Activated T-cell treated with anti-CD3 and anti-CD28 coated beads, Interleukin-2, amount 50 U/mL, for 24 hours (primary cell): ENCODE results near the gene STK32C.
"Not testable (repeated sequence)": the region's sequence is repeated elsewhere in the genome, so short reads cannot be mapped to it uniquely, and the experiment has no call there.

Experiments
- DNase-seq: peaks from one replicate; pipeline ENCODE4 v3.0.0-alpha.2; 2020
- H3K27ac Mint-ChIP-seq: 2 replicates; pipeline ENCODE4 v1.8.0; 2020; ENCODE audit warnings: mild to moderate bottlenecking, mixed read lengths
- H3K27me3 Mint-ChIP-seq: 2 replicates; pipeline ENCODE4 v1.8.0; 2020; ENCODE audit warnings: mixed read lengths
- H3K36me3 Mint-ChIP-seq: 2 replicates; pipeline ENCODE4 v1.8.0; 2020; ENCODE audit warnings: low read depth, mixed read lengths
- H3K4me1 Mint-ChIP-seq: 2 replicates; pipeline ENCODE4 v1.8.0; 2020; ENCODE audit warnings: low read depth, mixed read lengths
- H3K4me3 Mint-ChIP-seq: 2 replicates; pipeline ENCODE4 v1.8.0; 2020; ENCODE audit warnings: mild to moderate bottlenecking, moderate library complexity, mixed read lengths
- H3K9me3 Mint-ChIP-seq: 2 replicates; pipeline ENCODE4 v1.8.0; 2020; ENCODE audit warnings: mixed read lengths

The STK32C gene

DNA sequence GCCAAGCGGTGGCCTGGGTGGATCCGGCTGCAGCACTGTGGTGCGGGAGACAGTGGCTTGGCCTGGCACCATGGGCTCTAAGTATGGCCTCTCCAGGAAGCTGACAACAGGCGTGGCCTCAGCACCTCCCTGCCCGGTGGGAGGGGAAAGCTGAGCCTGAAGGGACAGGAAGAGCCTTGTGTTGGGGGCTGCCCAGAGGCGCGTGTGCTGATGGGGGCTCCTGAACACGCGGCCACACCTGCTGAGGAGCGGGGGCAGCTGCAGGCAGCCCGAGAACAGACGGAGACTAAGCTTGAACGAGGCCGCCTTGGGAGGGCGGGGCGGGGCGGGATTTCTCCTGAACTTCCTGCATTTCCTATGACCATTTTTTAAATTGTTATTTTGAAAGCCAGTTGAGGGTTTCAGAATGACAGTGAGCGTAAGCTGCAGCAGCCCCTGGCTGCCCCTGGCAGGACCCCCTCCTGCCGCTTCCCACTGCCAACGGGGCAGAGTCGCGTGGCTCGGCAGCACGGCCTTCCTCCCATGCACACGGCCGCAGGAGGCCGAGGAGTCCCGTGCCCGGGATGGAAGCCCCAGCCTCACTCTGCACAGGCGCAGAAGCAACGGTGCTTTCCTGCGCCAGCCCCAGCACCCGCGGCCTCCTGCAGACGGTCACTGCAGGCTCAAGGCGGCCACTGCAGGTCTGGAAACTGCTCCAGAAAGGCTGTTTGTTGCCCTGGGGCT is 77.8 kb downstream of the STK32C start:
- no peaks in the 10 kb centered on the region for H3K9me3 Mint-ChIP-seq
- H3K4me3 Mint-ChIP-seq, result peak overlapping the region; percentile 51
- H3K4me1 Mint-ChIP-seq, result peaks cover 22% of the 10 kb centered on the region
- peak overlapping the region; percentile 87 for H3K27ac Mint-ChIP-seq
- no peaks in the 10 kb centered on the region for H3K27me3 Mint-ChIP-seq
- peak; percentile 55 for DNase-seq
- H3K36me3 Mint-ChIP-seq, result no peaks in the 10 kb centered on the region

DNA sequence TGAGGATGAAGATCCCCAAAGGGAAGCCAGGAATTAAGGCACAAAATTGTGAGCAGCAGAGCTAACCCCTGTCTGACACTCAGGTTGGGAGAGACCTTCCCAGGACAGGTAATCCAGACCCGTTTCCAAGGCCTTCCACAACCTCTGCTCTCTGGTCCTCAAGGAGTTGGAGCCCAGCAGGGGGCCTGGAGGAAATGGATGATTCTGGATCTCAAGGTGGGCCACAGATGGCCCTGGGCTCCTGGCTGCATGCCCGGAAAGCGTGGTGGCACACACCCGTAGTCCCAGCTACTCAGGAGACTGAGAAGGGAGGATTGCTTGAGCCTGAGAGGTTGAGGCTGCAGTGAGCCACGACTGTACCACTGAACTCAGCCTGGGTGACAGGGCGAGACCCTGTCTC is 78.7 kb downstream of the STK32C start:
- no peak for DNase-seq
- no peak overlapping the region for H3K4me3 Mint-ChIP-seq
- peaks cover 22% of the 10 kb centered on the region for H3K4me1 Mint-ChIP-seq
- H3K36me3 Mint-ChIP-seq, result no peaks in the 10 kb centered on the region
- no peaks in the 10 kb centered on the region for H3K9me3 Mint-ChIP-seq
- H3K27ac Mint-ChIP-seq, result peak overlapping the region; percentile 87
- H3K27me3 Mint-ChIP-seq, result no peaks in the 10 kb centered on the region

DNA sequence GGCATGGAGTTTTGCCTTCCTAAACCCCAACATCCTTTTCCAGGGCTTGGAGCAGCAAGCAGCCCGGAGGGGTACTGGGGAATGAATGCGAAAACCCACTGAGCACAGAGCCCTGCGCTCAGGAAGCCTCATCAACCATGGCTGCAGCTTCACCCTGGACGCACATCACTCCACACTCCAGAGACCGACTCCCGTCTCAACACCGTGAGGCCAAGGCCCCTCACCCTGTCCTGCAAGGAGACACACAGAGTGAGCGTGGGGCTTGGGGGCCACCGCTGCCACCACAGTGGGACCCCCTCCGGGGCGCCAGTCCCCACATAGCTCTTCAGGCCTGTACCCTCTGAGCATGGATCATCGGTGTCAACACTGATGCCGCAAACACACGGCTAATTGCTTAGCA is 79.1 kb downstream of the STK32C start:
- Mint-ChIP-seq H3K36me3 (no peaks in the 10 kb centered on the region), H3K9me3 (no peaks in the 10 kb centered on the region), H3K4me1 (peaks cover 22% of the 10 kb centered on the region), H3K27me3 (no peaks in the 10 kb centered on the region), H3K4me3 (no peak overlapping the region), H3K27ac (no peak overlapping the region)
- DNase-seq, result no peak

DNA sequence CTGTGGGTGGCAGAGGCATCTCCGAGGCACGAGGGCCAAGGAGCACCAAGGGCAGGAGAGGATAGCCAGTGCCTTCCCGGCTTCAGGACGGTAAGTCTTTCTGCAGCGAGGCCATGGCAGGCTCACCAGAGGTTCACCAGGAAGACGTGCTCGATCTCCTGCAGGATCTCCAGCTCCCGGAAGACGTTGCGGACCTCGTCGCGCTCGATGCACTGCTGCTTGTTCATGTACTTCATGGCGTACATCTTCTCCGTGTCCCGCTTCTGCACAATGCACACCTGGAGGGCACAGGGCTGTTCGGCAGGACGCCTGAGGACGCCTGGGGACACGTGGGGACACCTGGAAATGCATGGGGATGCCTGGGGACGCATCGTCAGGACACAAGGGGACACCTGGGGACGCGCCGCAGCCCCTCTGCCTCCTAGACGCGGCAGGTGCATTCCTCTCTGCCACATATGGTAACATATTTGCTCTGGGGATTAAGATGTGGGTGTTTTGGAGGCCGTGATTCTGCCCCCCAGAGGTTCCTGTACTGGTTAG is 79.8 kb downstream of the STK32C start:
- Mint-ChIP-seq H3K4me3 (no peak overlapping the region), H3K27me3 (no peaks in the 10 kb centered on the region), H3K36me3 (no peaks in the 10 kb centered on the region), H3K27ac (no peak overlapping the region), H3K4me1 (peaks cover 22% of the 10 kb centered on the region), H3K9me3 (no peaks in the 10 kb centered on the region)
- DNase-seq, result no peak

DNA sequence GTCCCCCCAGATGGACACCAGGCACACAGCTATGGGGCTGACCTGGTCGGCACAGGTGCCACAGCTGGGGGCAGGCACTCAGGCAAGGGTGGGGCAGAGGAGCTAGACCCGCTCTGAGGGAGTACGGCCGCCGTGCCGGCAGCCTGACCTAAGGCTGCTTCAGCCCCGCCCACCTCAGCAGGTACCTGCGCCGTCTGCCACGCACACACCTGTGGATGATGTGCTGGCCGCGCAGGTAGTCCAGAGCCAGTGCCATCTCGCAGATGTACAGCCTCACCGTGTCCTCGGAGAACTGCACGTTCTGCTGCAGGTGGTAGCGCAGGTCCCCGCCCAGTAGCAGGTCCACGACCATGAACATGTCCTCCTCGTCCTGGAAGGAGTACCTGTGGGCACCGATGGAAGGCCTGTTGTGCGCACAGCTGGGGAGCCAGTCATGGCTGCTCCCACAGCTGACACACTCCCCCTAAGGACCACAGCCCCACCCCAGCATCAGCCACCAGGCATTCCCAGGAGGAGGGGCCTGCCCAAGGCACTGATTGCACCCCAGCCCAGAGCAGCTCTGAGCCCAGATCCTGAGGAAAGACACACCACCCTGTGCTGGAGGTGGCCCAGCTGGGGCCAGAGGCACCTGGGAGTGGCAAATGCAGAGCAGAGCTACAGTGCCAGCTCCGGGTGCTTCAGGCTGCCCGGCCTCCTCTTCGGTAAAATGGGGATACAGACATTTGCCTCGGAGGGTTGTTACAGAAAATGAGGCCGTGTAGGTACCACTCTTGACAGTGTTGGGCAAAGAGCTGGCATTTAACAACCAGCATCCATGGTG is 81.0 kb downstream of the STK32C start:
- Mint-ChIP-seq H3K27ac (no peak overlapping the region), H3K4me3 (no peak overlapping the region), H3K9me3 (no peaks in the 10 kb centered on the region)

DNA sequence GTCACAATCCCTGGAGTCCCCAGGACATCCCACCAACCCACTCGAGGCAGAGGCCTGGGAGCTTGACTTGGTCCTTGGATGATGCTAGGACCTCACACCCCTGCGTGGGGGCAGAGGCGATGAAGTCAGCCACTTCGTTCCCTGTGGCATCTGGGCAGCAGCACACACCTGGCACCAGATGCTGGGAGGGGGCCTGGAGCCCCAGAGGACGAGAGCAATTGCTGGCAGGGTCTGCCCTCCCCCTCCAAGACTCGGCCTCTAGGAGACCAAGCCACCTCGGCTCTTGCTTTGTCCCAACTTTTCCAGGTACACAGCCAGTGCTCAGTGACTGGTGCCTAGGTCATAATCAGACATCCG is 81.9 kb downstream of the STK32C start:
- no peak for DNase-seq
- Mint-ChIP-seq H3K9me3 (no peaks in the 10 kb centered on the region), H3K4me1 (peaks cover 10% of the 10 kb centered on the region), H3K4me3 (no peak overlapping the region), H3K36me3 (peaks cover 2% of the 10 kb centered on the region), H3K27me3 (no peaks in the 10 kb centered on the region), H3K27ac (no peak overlapping the region)

More for the DNA sequence above, 81.0 kb downstream of the STK32C start:
- Mint-ChIP-seq H3K36me3 (peaks cover 1% of the 10 kb centered on the region), H3K27me3 (no peaks in the 10 kb centered on the region), H3K4me1 (peaks cover 12% of the 10 kb centered on the region)
- DNase-seq, result no peak

DNA sequence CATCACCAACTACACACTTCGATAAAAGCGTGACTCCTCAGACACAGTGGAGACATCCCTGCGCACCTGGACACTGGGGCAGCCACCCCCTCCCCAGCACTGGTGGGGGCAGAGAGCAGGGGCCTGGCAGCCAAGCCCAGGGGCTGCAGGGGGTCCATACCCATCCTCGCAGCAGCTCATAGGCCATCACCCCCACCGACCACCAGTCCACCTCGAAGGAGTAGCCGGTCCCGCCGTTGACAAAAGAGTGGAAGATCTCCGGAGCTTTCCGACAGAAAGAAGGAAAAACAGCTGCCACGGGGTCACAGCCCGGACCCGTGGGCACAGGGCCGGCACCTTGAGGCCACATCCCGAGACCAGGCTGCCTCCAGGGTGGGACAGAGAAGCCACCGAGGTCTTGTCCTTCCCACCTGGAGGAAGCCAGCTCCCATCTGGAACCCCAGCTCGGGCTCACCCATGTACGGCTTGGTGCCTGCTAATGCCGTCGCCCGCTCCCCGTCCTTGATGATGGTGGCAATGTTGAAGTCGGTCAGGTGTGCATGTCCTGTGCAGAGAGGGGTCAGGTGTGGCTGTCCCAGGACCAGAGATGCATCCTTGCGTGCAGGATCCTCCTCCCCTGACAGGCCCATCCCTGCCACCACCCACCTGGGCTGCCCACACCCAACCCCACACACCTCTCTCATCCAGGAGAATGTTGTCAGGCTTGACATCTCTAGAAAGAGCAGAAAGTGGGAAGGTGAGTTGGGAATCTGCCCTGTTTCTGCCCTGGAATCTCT is 82.5 kb downstream of the STK32C start:
- Mint-ChIP-seq H3K4me1 (peaks cover 8% of the 10 kb centered on the region), H3K4me3 (no peak overlapping the region), H3K36me3 (peaks cover 6% of the 10 kb centered on the region), H3K27me3 (no peaks in the 10 kb centered on the region), H3K9me3 (no peaks in the 10 kb centered on the region), H3K27ac (no peak overlapping the region)
- no peak for DNase-seq

DNA sequence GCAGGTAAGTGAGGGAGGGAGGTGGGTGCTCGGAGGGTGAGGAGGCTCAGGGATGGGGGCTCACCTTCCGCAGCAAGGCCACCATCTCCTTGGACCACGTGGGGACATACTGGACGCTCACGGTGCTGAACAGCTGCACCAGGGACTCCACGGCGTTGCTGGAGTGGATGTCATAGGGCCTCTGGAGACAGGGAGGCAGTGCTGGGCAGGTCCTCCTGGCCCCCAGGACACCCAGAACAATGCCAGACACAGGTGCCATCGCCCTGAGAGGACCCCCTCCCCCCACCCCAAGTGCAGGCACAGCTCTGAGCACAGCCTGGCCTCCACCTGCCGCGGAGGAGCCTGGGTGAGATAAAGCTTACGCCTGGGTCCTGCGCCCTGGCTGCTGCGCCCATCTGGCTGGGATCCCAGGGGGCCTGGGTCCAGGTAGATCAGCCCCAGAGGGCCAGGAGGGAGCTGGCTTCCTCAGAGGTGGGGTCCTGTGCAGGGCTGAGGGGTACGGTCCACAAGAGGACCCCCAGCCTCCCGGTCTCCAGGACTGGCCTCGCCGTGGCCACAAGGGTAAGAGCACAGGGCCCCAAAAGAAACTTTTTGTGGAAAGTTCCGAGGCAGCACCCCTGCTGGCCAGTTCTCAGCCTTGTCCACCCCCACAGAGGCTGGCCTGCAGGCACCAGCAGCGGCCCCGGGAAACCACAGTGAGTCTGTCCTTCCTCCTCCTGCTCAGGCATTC is 83.2 kb downstream of the STK32C start:
- H3K27ac Mint-ChIP-seq, result no peak overlapping the region
- no peaks in the 10 kb centered on the region for H3K9me3 Mint-ChIP-seq
- peaks cover 2% of the 10 kb centered on the region for H3K4me1 Mint-ChIP-seq
- H3K27me3 Mint-ChIP-seq, result no peaks in the 10 kb centered on the region
- peaks cover 6% of the 10 kb centered on the region for H3K36me3 Mint-ChIP-seq
- no peak overlapping the region for H3K4me3 Mint-ChIP-seq
- DNase-seq, result no peak

DNA sequence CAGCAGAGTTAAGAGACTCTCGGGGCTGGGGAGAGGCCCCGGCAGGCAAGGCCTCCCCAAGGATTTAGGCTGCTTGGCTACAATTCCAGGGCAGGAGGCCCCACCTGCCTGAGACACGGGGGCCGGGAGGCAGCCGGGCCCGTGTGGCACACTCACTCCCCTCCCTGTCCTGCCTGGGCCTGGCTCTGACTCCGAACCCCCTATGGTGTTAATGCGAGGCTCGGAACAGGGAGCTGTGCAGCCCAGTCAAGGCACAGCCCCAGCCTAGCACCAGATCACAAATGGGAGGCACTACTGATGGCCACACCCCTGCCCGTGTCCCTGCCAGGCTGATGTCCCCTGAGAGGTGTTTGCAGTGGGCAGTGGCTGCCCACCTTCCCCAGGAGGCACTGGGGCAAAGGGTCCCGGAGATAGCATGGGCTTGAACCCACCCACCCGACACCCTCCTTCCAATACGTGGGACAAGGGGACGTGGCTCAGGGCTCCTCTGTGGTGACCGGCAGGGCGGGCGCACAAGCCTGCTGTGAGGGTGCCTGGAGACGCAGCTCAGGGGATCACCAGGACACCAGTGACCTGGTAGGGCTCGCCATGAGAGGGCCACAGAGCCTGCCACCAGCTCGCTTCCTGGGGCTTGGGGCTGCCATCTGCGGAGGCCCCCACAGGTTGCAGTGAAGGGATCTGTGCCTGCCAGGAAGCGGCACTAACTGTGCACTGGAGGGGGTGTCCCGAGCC is 84.0 kb downstream of the STK32C start:
- H3K4me1 Mint-ChIP-seq, result no peaks in the 10 kb centered on the region
- H3K4me3 Mint-ChIP-seq, result no peak overlapping the region
- no peak for DNase-seq
- no peaks in the 10 kb centered on the region for H3K27me3 Mint-ChIP-seq
- no peak overlapping the region for H3K27ac Mint-ChIP-seq
- peaks cover 10% of the 10 kb centered on the region for H3K36me3 Mint-ChIP-seq
- H3K9me3 Mint-ChIP-seq, result peaks cover under 1% of the 10 kb centered on the region

DNA sequence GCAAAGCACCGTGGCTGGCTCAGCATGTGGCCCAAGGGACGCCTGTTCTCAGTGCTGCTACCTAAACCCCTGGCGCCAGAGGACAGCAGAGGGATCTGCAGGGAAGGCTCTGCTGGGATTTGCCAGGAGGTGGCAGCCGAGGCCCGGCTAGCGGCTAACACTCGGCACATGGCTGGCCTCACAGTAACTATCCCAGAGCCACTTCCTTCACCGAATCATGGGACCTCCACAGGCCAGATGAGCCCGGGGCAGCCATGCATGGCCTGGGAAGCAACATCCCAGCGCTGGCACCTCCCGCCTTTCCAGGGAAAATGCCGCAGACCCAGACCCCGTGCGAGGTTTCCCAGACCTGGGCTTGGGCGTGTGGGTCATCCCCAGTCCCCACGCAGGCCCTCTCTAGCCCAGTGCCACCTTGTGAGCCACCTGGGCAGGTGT is 84.6 kb downstream of the STK32C start:
- no peak overlapping the region for H3K4me3 Mint-ChIP-seq

DNA sequence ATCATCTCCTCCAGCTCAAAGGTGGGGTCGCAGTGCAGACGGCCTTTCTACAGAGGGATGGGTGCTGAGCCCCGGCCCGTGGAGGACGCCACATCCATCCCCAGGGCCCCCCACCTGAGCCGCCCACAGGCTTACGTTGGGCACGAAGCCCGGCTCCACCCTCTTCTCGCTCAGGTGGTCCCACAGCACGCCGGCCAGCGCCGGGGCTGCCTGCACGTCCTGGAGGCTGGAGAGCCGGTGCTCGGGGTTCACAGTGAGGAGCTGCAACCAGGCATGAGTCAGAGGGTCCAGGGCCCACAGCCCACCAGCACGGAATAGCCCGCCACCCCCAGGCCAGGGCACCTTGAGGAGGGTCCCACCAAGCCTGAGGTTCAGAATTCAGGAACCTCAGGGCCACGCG is 85.0 kb downstream of the STK32C start:
- no peak for DNase-seq
- Mint-ChIP-seq H3K36me3 (peaks cover 17% of the 10 kb centered on the region), H3K9me3 (peaks cover 4% of the 10 kb centered on the region), H3K4me1 (no peaks in the 10 kb centered on the region), H3K4me3 (no peak overlapping the region), H3K27ac (no peak overlapping the region), H3K27me3 (no peaks in the 10 kb centered on the region)

More for the DNA sequence above, 84.6 kb downstream of the STK32C start:
- DNase-seq, result peak; percentile 75
- H3K27me3 Mint-ChIP-seq, result no peaks in the 10 kb centered on the region
- H3K4me1 Mint-ChIP-seq, result no peaks in the 10 kb centered on the region
- peaks cover 3% of the 10 kb centered on the region for H3K9me3 Mint-ChIP-seq
- H3K36me3 Mint-ChIP-seq, result peaks cover 15% of the 10 kb centered on the region
- H3K27ac Mint-ChIP-seq, result no peak overlapping the region

DNA sequence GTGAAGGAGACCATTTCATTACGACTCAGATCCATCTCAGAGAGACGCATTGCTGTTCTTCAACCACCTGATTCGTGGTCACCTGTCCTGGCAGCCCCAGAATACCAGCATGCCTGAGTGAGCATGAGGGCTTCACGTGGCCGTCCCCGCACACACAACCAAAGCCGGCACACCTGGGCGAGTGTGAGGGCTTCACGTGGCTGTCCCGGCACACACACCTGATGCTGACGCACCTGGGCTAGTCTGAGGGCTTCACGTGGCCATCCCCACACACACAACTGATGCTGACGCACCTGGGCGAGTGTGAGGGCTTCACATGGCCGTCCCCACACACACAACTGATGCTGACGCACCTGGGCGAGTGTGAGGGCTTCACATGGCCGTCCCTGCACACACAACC is 86.8 kb downstream of the STK32C start:
- not testable (repeated sequence) for H3K27ac Mint-ChIP-seq, H3K4me1 Mint-ChIP-seq, H3K27me3 Mint-ChIP-seq, H3K9me3 Mint-ChIP-seq, DNase-seq, H3K4me3 Mint-ChIP-seq
- H3K36me3 Mint-ChIP-seq, result peaks cover 31% of the 10 kb centered on the region

DNA sequence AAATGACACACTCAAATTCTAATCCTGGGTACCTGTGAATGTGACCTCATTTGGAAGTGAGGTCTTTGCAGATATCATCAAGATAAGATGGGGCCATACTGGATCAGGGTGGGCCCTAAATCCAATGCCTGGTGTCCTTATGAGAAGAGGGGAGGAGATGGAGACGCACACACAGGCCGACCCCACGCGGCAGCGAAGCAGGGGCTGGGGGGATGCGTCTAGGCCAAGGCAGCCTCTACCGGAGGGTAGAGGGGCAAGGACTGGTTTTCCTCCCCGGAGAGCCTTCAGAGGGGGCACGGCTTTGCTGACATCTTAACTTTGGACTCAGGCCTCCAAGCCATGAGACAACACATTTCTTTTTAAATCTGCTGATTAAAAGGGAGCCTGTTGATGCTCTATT is 87.7 kb downstream of the STK32C start:
- H3K9me3 Mint-ChIP-seq, result peaks cover 17% of the 10 kb centered on the region
- no peaks in the 10 kb centered on the region for H3K4me1 Mint-ChIP-seq
- DNase-seq, result no peak
- H3K36me3 Mint-ChIP-seq, result peaks cover 38% of the 10 kb centered on the region
- H3K27me3 Mint-ChIP-seq, result no peaks in the 10 kb centered on the region
- H3K4me3 Mint-ChIP-seq, result no peak overlapping the region
- H3K27ac Mint-ChIP-seq, result no peak overlapping the region
